ENCODE data around the gene KLHL26. TPM values are rescaled to one million over a fixed set of nuclear protein-coding genes. Genes with fewer than 3 reads are reported as not detected.

Gene KLHL26
- total RNA-seq, 1 experiment from 2014 or later: 8.4 TPM

DNA sequence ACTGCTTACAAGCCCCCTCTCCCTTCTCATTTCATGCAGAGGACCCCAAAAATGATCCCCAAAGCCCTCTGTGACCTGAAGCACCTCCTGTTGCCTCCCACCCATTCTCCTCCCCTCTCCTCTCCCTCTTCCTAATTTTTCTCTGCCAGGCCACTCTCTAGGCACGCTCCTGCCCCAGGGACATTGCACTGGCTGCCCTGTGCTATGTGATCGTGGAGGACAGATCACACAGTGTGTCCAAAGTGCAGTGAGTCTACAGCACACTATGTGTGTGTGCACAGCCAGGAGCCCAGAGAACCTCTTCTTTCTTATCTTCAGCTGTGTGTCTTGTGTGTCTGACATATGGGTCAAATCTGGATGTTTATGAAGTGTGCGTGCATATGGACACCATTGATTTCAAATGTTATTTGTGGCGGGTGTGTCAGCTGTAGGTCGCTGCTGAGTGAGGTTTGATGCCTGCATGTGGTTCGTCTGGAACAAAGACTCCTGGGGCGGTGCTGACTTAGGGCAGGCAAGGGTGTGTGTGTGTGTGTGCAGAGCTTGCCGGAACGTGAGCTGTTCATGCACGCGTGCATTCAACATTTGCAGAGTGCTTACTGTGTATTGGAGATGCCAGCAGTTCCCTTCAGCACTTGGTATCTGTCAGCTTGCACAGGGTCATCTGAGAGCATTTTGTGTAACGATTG, 2.1 kb upstream of the KLHL26 start:
- Histone ChIP-seq H3K79me2 (ENCODE audit: low read length) (peaks cover 25% of the 10 kb centered on the region), H3K9me2 (replicated peaks; ENCODE audit: low read length) (no peaks in the 10 kb centered on the region), H3K36me3 (ENCODE audit: low read depth, low read length) (no peaks in the 10 kb centered on the region), H3K4me1 (ENCODE audit: insufficient read depth, low read length) (peaks cover 12% of the 10 kb centered on the region), H3F3A (ENCODE audit: low read length, unreplicated experiment) (no peaks in the 10 kb centered on the region), H3K4me3 (ENCODE audit: low read length) (no peak overlapping the region), H3K4me2 (ENCODE audit: low read length) (no peak overlapping the region), H3K27ac (ENCODE audit: low read length) (no peak overlapping the region), H3K9ac (ENCODE audit: low read length) (no peak overlapping the region), H3K9me3 (ENCODE audit: low read length) (no peaks in the 10 kb centered on the region), H2AFZ (ENCODE audit: low read length) (no peak overlapping the region), H3K27me3 (ENCODE audit: low read length) (no peaks in the 10 kb centered on the region), H4K20me1 (ENCODE audit: low read length) (0 out of 2 replicates have a peak, but pooled peaks cover 3% of the 10 kb centered on the region)
- CTCF ChIA-PET: no interaction called here
- intact Hi-C loops (cut with micrococcal nuclease): loop anchor here (5.0 kb wide), 1 partner anchor 112 kb away; the partner anchor contains the start of gene ELL
- POLR2A ChIA-PET (ENCODE audit: unreplicated experiment): interaction anchor here (0.6 kb wide), 1 partner anchor 130 kb away, joined by 5 read pairs; no protein-coding TSS in a partner anchor
- ATAC-seq: no peak
- BruUV-seq (replicated peaks): no TSS peak
- DNase-seq: no peak
- TF ChIP-seq EZH2phosphoT487 (IDR thresholded peaks at IDR 0.05; ENCODE audit: borderline replicate concordance, low read length) (no peak), EZH2 (IDR thresholded peaks at IDR 0.05; ENCODE audit: low read length, unreplicated experiment) (no peak), CTCF (conservative IDR thresholded peaks at IDR 0.05; ENCODE audit: low read depth, low read length) (no peak)

- BruUV-seq (replicated peaks): no TSS peak
- H2AFZ ChIP-seq (ENCODE audit: low read length): no peak overlapping the region
- intact Hi-C loops (cut with micrococcal nuclease): loop anchor here (5.0 kb wide), 1 partner anchor 114 kb away; the partner anchor contains the start of gene ELL
- CTCF ChIA-PET: no interaction called here
- H3K79me2 ChIP-seq (ENCODE audit: low read length): peaks cover 32% of the 10 kb centered on the region
- no peak overlapping the region for H3K4me3 ChIP-seq (ENCODE audit: low read length)
- H3K9ac ChIP-seq (ENCODE audit: low read length): no peak overlapping the region
- no peak overlapping the region for H3K4me2 ChIP-seq (ENCODE audit: low read length)
- H3K9me2 ChIP-seq (replicated peaks; ENCODE audit: low read length): no peaks in the 10 kb centered on the region
- no peaks in the 10 kb centered on the region for H3K27me3 ChIP-seq (ENCODE audit: low read length)
- POLR2A ChIA-PET (ENCODE audit: unreplicated experiment): no interaction called here
- DNase-seq (no peak), ATAC-seq (0 out of 2 replicates have a peak, but pooled peaks have one; percentile 0)
- H3K9me3 ChIP-seq (ENCODE audit: low read length): no peaks in the 10 kb centered on the region
- peaks cover 12% of the 10 kb centered on the region for H3K4me1 ChIP-seq (ENCODE audit: insufficient read depth, low read length)
- 0 out of 2 replicates have a peak, but pooled peaks cover 3% of the 10 kb centered on the region for H4K20me1 ChIP-seq (ENCODE audit: low read length)
- no peak for TF ChIP-seq EZH2 (IDR thresholded peaks at IDR 0.05; ENCODE audit: low read length, unreplicated experiment)
- TF ChIP-seq CTCF (conservative IDR thresholded peaks at IDR 0.05; ENCODE audit: low read depth, low read length): no peak
- no peak for TF ChIP-seq EZH2phosphoT487 (IDR thresholded peaks at IDR 0.05; ENCODE audit: borderline replicate concordance, low read length)
- H3K27ac ChIP-seq (ENCODE audit: low read length): no peak overlapping the region
- no peaks in the 10 kb centered on the region for H3K36me3 ChIP-seq (ENCODE audit: low read depth, low read length)
- no peaks in the 10 kb centered on the region for H3F3A ChIP-seq (ENCODE audit: low read length, unreplicated experiment)
Observed at GRCh38 chr19:18635831-18636182, 1.0 kb upstream of the KLHL26 start.
